Measurements from ENCODE around the gene SEZ6L. TPM values are rescaled to one million over a fixed set of nuclear protein-coding genes. Genes with fewer than 3 reads are reported as not detected.

SEZ6L gene
- total RNA-seq, 1 experiment from 2014 or later, result not detected

DNA sequence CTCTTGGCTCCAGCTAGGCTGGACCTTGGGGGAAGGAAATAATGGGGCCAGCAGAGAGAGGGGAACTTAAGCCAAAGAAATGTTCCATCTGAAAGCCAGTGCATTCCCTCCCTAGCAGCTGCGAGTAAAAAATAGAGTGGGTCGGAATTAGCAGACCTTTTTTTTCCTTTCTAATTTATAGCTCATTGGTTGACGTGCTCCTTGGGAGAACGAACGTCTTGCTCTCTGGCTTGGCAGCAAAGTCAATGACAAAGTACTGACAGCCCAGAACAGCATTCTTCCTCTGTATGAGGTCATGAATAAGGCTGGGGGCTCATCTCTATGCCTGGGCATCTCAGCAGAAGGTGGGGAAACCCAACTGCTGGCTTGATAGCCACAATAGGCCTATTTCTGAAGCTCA lies 65.0 kb downstream of the SEZ6L start:
- Histone ChIP-seq H3K27ac (ENCODE audit: low read depth, low read length) (no peak overlapping the region), H3K4me3 (replicated peaks in 1 of 2; ENCODE audit: low read depth in 1 of 2, low read length in 2 of 2) (no peak overlapping the region), H3K9me2 (ENCODE audit: insufficient read depth) (no peaks in the 10 kb centered on the region), H3K9me3 (ENCODE audit: control insufficient read depth in 1 of 2, insufficient read depth in 1 of 2, low read depth in 1 of 2, low read length in 2 of 2) (no peaks in the 10 kb centered on the region), H3K79me2 (ENCODE audit: insufficient read depth, low read length) (no peaks in the 10 kb centered on the region), H3K36me3 (ENCODE audit: control insufficient read depth in 1 of 2, insufficient read depth in 2 of 2, low read length in 2 of 2) (no peaks in the 10 kb centered on the region), H3K4me1 (ENCODE audit: control insufficient read depth in 1 of 2, insufficient read depth in 2 of 2, low read length in 2 of 2) (no peaks in the 10 kb centered on the region), H4K20me1 (ENCODE audit: insufficient read depth) (no peaks in the 10 kb centered on the region), H2AFZ (ENCODE audit: low read depth, low read length, poor library complexity, severe bottlenecking) (no peak overlapping the region), H3K9ac (ENCODE audit: low read length) (no peak overlapping the region), H3K27me3 (ENCODE audit: insufficient read depth, low read length) (peaks cover 85% of the 10 kb centered on the region), H3K4me2 (ENCODE audit: low read length) (no peak overlapping the region)
- BruUV-seq (replicated peaks), result no TSS peak
- DNase-seq (ENCODE audit: low read depth, low spot score) (no peak), ATAC-seq (no peak)
- ChIA-PET CTCF (no interaction called here), RAD21 (ENCODE audit: low non-redundant PET in 1 of 2, low total read pairs in 2 of 2, uncharacterized antibody in 2 of 2, unreplicated experiment in 2 of 2) (no interaction called here), POLR2A (no interaction called here)
- TF ChIP-seq SIN3A (IDR thresholded peaks at IDR 0.05; ENCODE audit: low read depth) (no peak), YY1 (IDR thresholded peaks at IDR 0.05; ENCODE audit: extremely low read depth, insufficient replicate concordance, low read depth, low read length) (no peak), ELF1 (IDR thresholded peaks at IDR 0.05; ENCODE audit: borderline replicate concordance, low read depth) (no peak), ZFX (IDR thresholded peaks at IDR 0.05) (no peak), EZH2phosphoT487 (IDR thresholded peaks at IDR 0.05; ENCODE audit: borderline replicate concordance) (no peak), CBX3 (IDR thresholded peaks at IDR 0.05; ENCODE audit: low read depth) (no peak), POLR2A (IDR thresholded peaks at IDR 0.05; ENCODE audit: borderline replicate concordance, extremely low read depth, insufficient read depth, insufficient read length) (no peak), EZH2 (IDR thresholded peaks at IDR 0.05) (no peak), SRF (IDR thresholded peaks at IDR 0.05; ENCODE audit: low read depth) (no peak), JUND (IDR thresholded peaks at IDR 0.05) (no peak), CTCF (IDR thresholded peaks at IDR 0.05 in 2 of 3, conservative IDR thresholded peaks at IDR 0.05 in 1 of 3; ENCODE audit: borderline replicate concordance in 1 of 3, insufficient read depth in 1 of 3, low read depth in 2 of 3, low read length in 2 of 3) (no peak), ZBTB33 (IDR thresholded peaks at IDR 0.05; ENCODE audit: extremely low read depth, insufficient replicate concordance, low read length) (no peak), POLR2AphosphoS5 (IDR thresholded peaks at IDR 0.05; ENCODE audit: low read depth, low read length) (no peak), TCF7L2 (IDR thresholded peaks at IDR 0.05; ENCODE audit: borderline replicate concordance, extremely low read depth, insufficient read depth, insufficient read length) (no peak), REST (IDR thresholded peaks at IDR 0.05; ENCODE audit: low read depth) (no peak), FOSL1 (IDR thresholded peaks at IDR 0.05; ENCODE audit: low read depth) (no peak), ZNF274 (IDR thresholded peaks at IDR 0.05; ENCODE audit: low read depth, low read length) (no peak)
- intact Hi-C loops (cut with micrococcal nuclease), result no loop called here

Data from HCT116 (cell line).